ENCODE measurements around the gene TBX10. TPM values are rescaled to one million over a fixed set of nuclear protein-coding genes. Genes with fewer than 3 reads are reported as not detected.

TBX10 gene
- total and polyA plus RNA-seq, 12 donors: 0.17 to 0.44 (median 0.28) TPM; not detected in 9

GRCh38 chr11:67680696-67681470 lies 41.3 kb upstream of the TBX10 start:
- no peaks in the 10 kb centered on the region for H3K27me3 ChIP-seq
- peaks cover 0 to 14% (median 0%) of the 10 kb centered on the region in 11 donors for H3K9me3 ChIP-seq
- ATAC-seq (no peak), DNase-seq (no peak)
- no peak for TF ChIP-seq CTCF (IDR thresholded peaks at IDR 0.05)
- H3K4me1 ChIP-seq: peaks cover 0 to 11% (median 0%) of the 10 kb centered on the region in 9 donors
- H3K4me3 ChIP-seq: no peak overlapping the region
- peak overlapping the region in 1 of 10 donors; percentile 66 for H3K27ac ChIP-seq
- 71 to 74% methylated on average over 3 of the region's 3 CpGs for WGBS, 2 donors
- intact Hi-C loops (cut with DNase I): no loop called here
- no peaks in the 10 kb centered on the region for H3K36me3 ChIP-seq

GRCh38 chr11:67675058-67675747 lies 35.6 kb upstream of the TBX10 start:
- WGBS, 2 donors: 85 to 93% methylated on average over 12 of the region's 12 CpGs
- peaks cover 0 to 14% (median 0%) of the 10 kb centered on the region in 11 donors for H3K9me3 ChIP-seq
- H3K36me3 ChIP-seq: no peaks in the 10 kb centered on the region
- TF ChIP-seq CTCF (IDR thresholded peaks at IDR 0.05): no peak
- H3K27me3 ChIP-seq: peaks cover 0 to 23% (median 13%) of the 10 kb centered on the region in 7 donors
- H3K4me1 ChIP-seq: no peaks in the 10 kb centered on the region
- no peak overlapping the region for H3K4me3 ChIP-seq
- no peak overlapping the region for H3K27ac ChIP-seq
- intact Hi-C loops (cut with DNase I): no loop called here
- DNase-seq (no peak), ATAC-seq (no peak)

- no peak for TF ChIP-seq CTCF (IDR thresholded peaks at IDR 0.05)
- DNase-seq (no peak), ATAC-seq (peak in 1 of 8 donors; percentile 69)
- 79 to 82% methylated on average over 8 of the region's 8 CpGs for WGBS, 2 donors
- intact Hi-C loops (cut with DNase I): no loop called here
- peaks cover 0 to 14% (median 0%) of the 10 kb centered on the region in 11 donors for H3K9me3 ChIP-seq
- H3K4me1 ChIP-seq: no peaks in the 10 kb centered on the region
- H3K4me3 ChIP-seq: no peak within 1 kb of the TSS
- no peak within 1 kb of the TSS for H3K27ac ChIP-seq
- peaks cover 0 to 23% (median 13%) of the 10 kb centered on the region in 7 donors for H3K27me3 ChIP-seq
- H3K36me3 ChIP-seq: no peaks in the 10 kb centered on the region
Measured at GRCh38 chr11:67674442-67674871, 34.9 kb upstream of the TBX10 start, which contains the start of gene ALDH3B2. TSS of gene ALDH3B2 (minus strand) at chr11:67674623. CDS start at chr11:67666935, 7,688 bp downstream.

GRCh38 chr11:67673902-67674301 lies 34.3 kb upstream of the TBX10 start:
- no peak for ATAC-seq
- Histone ChIP-seq H3K4me3 (no peak overlapping the region), H3K27me3 (peaks cover 0 to 23% (median 13%) of the 10 kb centered on the region in 7 donors), H3K27ac (no peak overlapping the region), H3K4me1 (no peaks in the 10 kb centered on the region), H3K9me3 (peaks cover 0 to 14% (median 0%) of the 10 kb centered on the region in 11 donors), H3K36me3 (no peaks in the 10 kb centered on the region)
- TF ChIP-seq CTCF (IDR thresholded peaks at IDR 0.05): no peak
- DNase-seq: no peak
- WGBS, 2 donors: 73 to 77% methylated on average over 8 of the region's 8 CpGs
- intact Hi-C loops (cut with DNase I): no loop called here
